Mucosa of rectum (tissue), 2 donors: ENCODE results near the gene NFE2L2.
"Not testable (repeated sequence)": the region's sequence is repeated elsewhere in the genome, so short reads cannot be mapped to it uniquely, and the experiment has no call there.

Source experiments
- H3K27ac ChIP-seq, 2 donors: one replicate each; pipeline ENCODE4 v1.7.0; 2013; ENCODE audit warnings: inconsistent platforms in 2 of 2, low read depth in 2 of 2, low read length in 2 of 2
- H3K27me3 ChIP-seq, 2 donors: one replicate each; pipeline ENCODE4 v1.7.0; 2013; ENCODE audit warnings: low read length in 2 of 2; ENCODE audit not compliant: control insufficient read depth in 2 of 2, insufficient read depth in 2 of 2
- H3K36me3 ChIP-seq, 2 donors: one replicate each; pipeline ENCODE4 v1.7.0; 2013; ENCODE audit warnings: low read length in 2 of 2; ENCODE audit not compliant: control insufficient read depth in 2 of 2, insufficient read depth in 2 of 2
- H3K4me1 ChIP-seq, 2 donors: one replicate each; pipeline ENCODE4 v1.7.0; 2013; ENCODE audit warnings: low read length in 2 of 2, mild to moderate bottlenecking in 1 of 2; ENCODE audit not compliant: control insufficient read depth in 2 of 2, insufficient read depth in 2 of 2
- H3K4me3 ChIP-seq, 2 donors: one replicate each; pipeline ENCODE4 v1.7.0; 2013; ENCODE audit warnings: low read length in 2 of 2
- H3K9ac ChIP-seq, 2 donors: one replicate each; pipeline ENCODE4 v1.7.0; 2013; ENCODE audit warnings: low read length in 2 of 2, low read depth in 1 of 2, mild to moderate bottlenecking in 1 of 2
- H3K9me3 ChIP-seq, 2 donors: one replicate each; pipeline ENCODE4 v1.7.0; 2013; ENCODE audit warnings: low read length in 2 of 2; ENCODE audit not compliant: control insufficient read depth in 2 of 2
- donor health status: healthy.
- donor health status: Normal muscosa, but diverticular disease.

The NFE2L2 gene

GRCh38 chr2:177250461-177250860, 14.1 kb downstream of the NFE2L2 start:
- Histone ChIP-seq H3K9me3 (no peaks in the 10 kb centered on the region), H3K27me3 (no peaks in the 10 kb centered on the region), H3K4me1 (peaks cover 45 to 48% of the 10 kb centered on the region in 2 donors), H3K4me3 (no peak overlapping the region), H3K36me3 (no peaks in the 10 kb centered on the region), H3K9ac (no peak overlapping the region), H3K27ac (no peak overlapping the region)

GRCh38 chr2:177249038-177249437, 15.5 kb downstream of the NFE2L2 start:
- H3K27me3 ChIP-seq: no peaks in the 10 kb centered on the region
- peaks cover 34 to 39% of the 10 kb centered on the region in 2 donors for H3K4me1 ChIP-seq
- H3K9me3 ChIP-seq: no peaks in the 10 kb centered on the region
- no peak overlapping the region for H3K4me3 ChIP-seq
- no peaks in the 10 kb centered on the region for H3K36me3 ChIP-seq
- H3K9ac ChIP-seq: no peak overlapping the region
- no peak overlapping the region for H3K27ac ChIP-seq

- no peak overlapping the region for H3K4me3 ChIP-seq
- no peaks in the 10 kb centered on the region for H3K9me3 ChIP-seq
- no peak overlapping the region for H3K27ac ChIP-seq
- no peak overlapping the region for H3K9ac ChIP-seq
- no peaks in the 10 kb centered on the region for H3K27me3 ChIP-seq
- peaks cover 34 to 40% of the 10 kb centered on the region in 2 donors for H3K4me1 ChIP-seq
- H3K36me3 ChIP-seq: peaks cover 0 to 7% of the 10 kb centered on the region in 2 donors
These were observed 16.7 kb downstream of the NFE2L2 start for GRCh38 chr2:177247693-177248262.

- not testable (repeated sequence) for H3K27ac ChIP-seq
- peaks cover 36 to 42% of the 10 kb centered on the region in 2 donors for H3K4me1 ChIP-seq
These were observed 17.9 kb downstream of the NFE2L2 start for GRCh38 chr2:177246523-177247030.

GRCh38 chr2:177246000-177246399, 18.5 kb downstream of the NFE2L2 start:
- Histone ChIP-seq H3K9ac (no peak overlapping the region), H3K4me3 (no peak overlapping the region), H3K9me3 (no peaks in the 10 kb centered on the region), H3K4me1 (peaks cover 33 to 42% of the 10 kb centered on the region in 2 donors), H3K27me3 (no peaks in the 10 kb centered on the region), H3K36me3 (peaks cover 0 to 7% of the 10 kb centered on the region in 2 donors), H3K27ac (no peak overlapping the region)

More at GRCh38 chr2:177246523-177247030, 17.9 kb downstream of the NFE2L2 start:
- H3K4me3 ChIP-seq, H3K9ac ChIP-seq, H3K27me3 ChIP-seq, H3K36me3 ChIP-seq, H3K9me3 ChIP-seq: not testable (repeated sequence)

- Histone ChIP-seq H3K36me3 (peaks cover 0 to 7% of the 10 kb centered on the region in 2 donors), H3K9ac (no peak overlapping the region), H3K9me3 (no peaks in the 10 kb centered on the region), H3K4me3 (peak overlapping the region in 1 of 2 donors; percentile 31), H3K27me3 (no peaks in the 10 kb centered on the region), H3K27ac (peak overlapping the region in 1 of 2 donors; percentile 49), H3K4me1 (peaks cover 37 to 51% of the 10 kb centered on the region in 2 donors)
These were observed 19.5 kb downstream of the NFE2L2 start for GRCh38 chr2:177245010-177245422.

GRCh38 chr2:177244244-177244771, 20.2 kb downstream of the NFE2L2 start:
- H3K27ac ChIP-seq: no peak overlapping the region
- H3K9ac ChIP-seq: no peak overlapping the region
- H3K9me3 ChIP-seq: no peaks in the 10 kb centered on the region
- H3K4me3 ChIP-seq: no peak overlapping the region
- H3K4me1 ChIP-seq: peaks cover 43 to 57% of the 10 kb centered on the region in 2 donors
- H3K36me3 ChIP-seq: peaks cover 0 to 7% of the 10 kb centered on the region in 2 donors
- no peaks in the 10 kb centered on the region for H3K27me3 ChIP-seq

GRCh38 chr2:177243476-177243875, 21.1 kb downstream of the NFE2L2 start:
- Histone ChIP-seq H3K27ac (peak overlapping the region; percentile 67 to 71), H3K4me3 (no peak overlapping the region), H3K27me3 (no peaks in the 10 kb centered on the region), H3K36me3 (peaks cover 0 to 7% of the 10 kb centered on the region in 2 donors), H3K4me1 (peaks cover 51 to 61% of the 10 kb centered on the region in 2 donors), H3K9me3 (no peaks in the 10 kb centered on the region), H3K9ac (no peak overlapping the region)

- Histone ChIP-seq H3K27ac (peak overlapping the region; percentile 67 to 71), H3K36me3 (peaks cover 0 to 7% of the 10 kb centered on the region in 2 donors), H3K9ac (no peak overlapping the region), H3K4me3 (no peak overlapping the region), H3K4me1 (peaks cover 55 to 65% of the 10 kb centered on the region in 2 donors), H3K9me3 (no peaks in the 10 kb centered on the region), H3K27me3 (no peaks in the 10 kb centered on the region)
These were observed 21.5 kb downstream of the NFE2L2 start for GRCh38 chr2:177243073-177243472.

- Histone ChIP-seq H3K4me3 (peak overlapping the region in 1 of 2 donors; percentile 22), H3K9ac (peak overlapping the region; percentile 2 to 36), H3K9me3 (no peaks in the 10 kb centered on the region), H3K36me3 (peaks cover 0 to 7% of the 10 kb centered on the region in 2 donors), H3K27ac (peak overlapping the region; percentile 67 to 71), H3K4me1 (peaks cover 58 to 66% of the 10 kb centered on the region in 2 donors), H3K27me3 (no peaks in the 10 kb centered on the region)
These were observed 22.2 kb downstream of the NFE2L2 start for GRCh38 chr2:177242121-177242987.
